Heart left ventricle (tissue), 16 donors: ENCODE data around the gene FAM156B. TPM values are rescaled to one million over a fixed set of nuclear protein-coding genes. Genes with fewer than 3 reads are reported as not detected.
"Not testable (repeated sequence)": the region's sequence is repeated elsewhere in the genome, so short reads cannot be mapped to it uniquely, and the experiment has no call there.

Source experiments
- ATAC-seq, 4 donors: fragments of 200-7000 bp; cut with Tn5 transposase; one replicate each; pipeline ENCODE4 v1.9.1; 2020 to 2022; ENCODE audit warnings: moderate library complexity in 4 of 4, mild to moderate bottlenecking in 3 of 4, moderate number of reproducible peaks in 1 of 4
- DNase-seq, 5 donors: peaks; one replicate each; pipeline ENCODE4 v3.0.0-alpha.2; 2020
- H3K27ac ChIP-seq, 12 donors: fragments of 200-600 bp; sonication (generic) in 4 of 12; one replicate each; pipeline versions ENCODE4 v1.5.0 to v1.8.0; 2016 to 2022; ENCODE audit warnings: mild to moderate bottlenecking in 2 of 12
- H3K27me3 ChIP-seq, 9 donors: fragments of 200-600 bp; sonication (generic) in 2 of 9; one replicate each; pipeline versions ENCODE4 v1.5.1 to v1.8.0; 2016 to 2022; ENCODE audit warnings: mild to moderate bottlenecking in 3 of 9
- H3K36me3 ChIP-seq, 9 donors: fragments of 200-600 bp; sonication (generic) in 2 of 9; one replicate each; pipeline versions ENCODE4 v1.5.0 to v1.8.0; 2018 to 2022; ENCODE audit warnings: mild to moderate bottlenecking in 2 of 9
- H3K4me1 ChIP-seq, 12 donors: fragments of 200-600 bp; sonication (generic) in 4 of 12; one replicate each; pipeline versions ENCODE4 v1.5.0 to v1.8.0; 2016 to 2022; ENCODE audit warnings: mild to moderate bottlenecking in 3 of 12
- H3K4me3 ChIP-seq, 12 donors: fragments of 200-600 bp; sonication (generic) in 4 of 12; one replicate each; pipeline versions ENCODE4 v1.5.0 to v1.8.0; 2017 to 2022; ENCODE audit warnings: mild to moderate bottlenecking in 9 of 12, moderate library complexity in 4 of 12
- H3K9me3 ChIP-seq, 12 donors: fragments of 200-600 bp; sonication (generic) in 4 of 12; one replicate each; pipeline versions ENCODE4 v1.5.0 to v1.8.0; 2016 to 2022; ENCODE audit warnings: mild to moderate bottlenecking in 1 of 12
- CTCF ChIP-seq, 12 donors: fragments of 200-600 bp; sonication (generic) in 4 of 12; IDR thresholded peaks; one replicate each; pipeline versions ENCODE4 v1.5.0 to v1.8.0; 2018 to 2022; ENCODE audit warnings: antibody characterized with exemption in 12 of 12, mild to moderate bottlenecking in 5 of 12
- POLR2A ChIP-seq, 2 donors: fragments of 450-650 bp; IDR thresholded peaks; one replicate each; pipeline ENCODE4 v1.6.1; 2017; ENCODE audit warnings: antibody characterized with exemption in 2 of 2, mild to moderate bottlenecking in 2 of 2, moderate library complexity in 2 of 2
- WGBS, 4 donors: extraction: QIAGEN DNeasy Blood & Tissue Kit in 2 of 4; methylation state at CpG; one replicate each; pipeline versions ENCODE4 v1.1.5 to v1.1.7; 2013 to 2018; 5-methylcytosine and 5-hydroxymethylcytosine counted together
- intact Hi-C, 10 donors: fragments of 100-400 bp; cut with DNase I; formaldehyde crosslinking; loops; one replicate each; pipeline versions ENCODE4 v1.11.1 to v1.14.2; 2022
- polyA plus RNA-seq, 2 donors: library from polyadenylated mRNA; stranded (reverse); fragments of 200-250 nt; gene quantifications; one replicate each; pipeline ENCODE4 v1.2.3, GENCODE V29; 2013
- total RNA-seq, 9 donors: library from RNA; depleted of rRNA in 2 of 9; stranded (reverse); fragments of >200 nt in 2 of 9; fragmentation: NEBNext Ultra II Directional in 3 of 9; extraction: Animal tissue kit (Norgen Biotek cat#: 25700) in 3 of 9; gene quantifications; one replicate each; pipeline versions ENCODE4 v1.1.0 to v1.2.4, GENCODE V29; 2016 to 2023
- donor health status: ischemic (EF 13 %, LVEDD 7.1; RV severe dilation, severe dysfunction).
- donor health status: healthy with polysubstance abuse.
- donor health status: DM: no; HTN: yes; CAD: no.
- donor health status: DM: no; HTN: no; CAD: no.
- donor health status: ischemic (EF 25% LVEDD 6.9; RV normal size, moderate dysfunction).
- donor health status: ischemic (EF 25% LVEDD 5.7; RV mildly dilated, moderate dysfunction).
- donor health status: healthy.
- donor health status: DM: yes; HTN: yes; CAD: no.
- donor health status: ischemic (EF 35%, LVEDD 5.7; RV mildly dilated, moderate dysfunction).
- donor health status: nonischemic (EF 11% LVEDD 7.7; RV severe dilation, severe dysfunction).
- donor health status: DM: yes; HTN: yes; CAD: no.
- donor health status: PGD.
- donor health status: ischemic (EF 29% LVEDD 5.4; RV normal size, mild dysfunction).
- donor health status: nonischemic (EF 23%, LVEDD 6.1; RV moderate dilation, normal function).

FAM156B gene
- total and polyA plus RNA-seq, 11 donors: 4.4 to 11.9 (median 7.5) TPM

GRCh38 chrX:52867610-52868348, 29.4 kb upstream of the FAM156B start, which contains the start of gene XAGE3:
XAGE3 (minus strand) TSS chrX:52868083; CDS start chrX:52867133, 950 bp downstream.
- Histone ChIP-seq H3K9me3 (no peaks in the 10 kb centered on the region), H3K4me1 (no peaks in the 10 kb centered on the region), H3K36me3 (no peaks in the 10 kb centered on the region), H3K27ac (no peak within 1 kb of the TSS), H3K4me3 (no peak within 1 kb of the TSS), H3K27me3 (peaks cover 0 to 49% (median 0%) of the 10 kb centered on the region in 9 donors)
- TF ChIP-seq POLR2A (IDR thresholded peaks at IDR 0.05) (no peak), CTCF (IDR thresholded peaks at IDR 0.05) (no peak)
- 75 to 90% (median 86%) methylated on average over 23 to 35 of the region's 35 CpGs for WGBS, 4 donors
- ATAC-seq: no peak
- intact Hi-C loops: no loop called here
- no peak for DNase-seq

DNA sequence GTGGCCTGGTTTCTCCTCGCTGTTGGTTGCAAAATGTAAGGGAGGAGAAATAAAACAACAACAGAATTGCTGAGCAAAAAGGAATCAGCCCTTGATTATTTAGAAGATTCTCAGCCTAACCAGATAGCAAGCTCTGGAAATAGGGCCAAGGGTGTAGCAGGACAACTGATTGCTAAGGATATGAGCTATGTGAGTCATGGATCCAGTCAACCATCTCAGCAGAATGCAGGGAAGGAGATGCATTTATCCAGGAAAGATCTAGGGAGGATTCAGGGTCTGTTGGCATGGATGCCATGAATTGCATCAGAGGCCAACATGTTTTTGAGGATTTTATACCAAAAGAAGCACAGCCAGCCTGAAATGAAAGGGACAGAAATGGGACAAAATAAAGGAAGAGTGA, 27.1 kb upstream of the FAM156B start:
- Histone ChIP-seq H3K4me3 (no peak overlapping the region), H3K9me3 (no peaks in the 10 kb centered on the region), H3K27me3 (peaks cover 0 to 48% (median 0%) of the 10 kb centered on the region in 9 donors), H3K36me3 (no peaks in the 10 kb centered on the region), H3K27ac (no peak overlapping the region), H3K4me1 (no peaks in the 10 kb centered on the region)
- no peak for DNase-seq
- TF ChIP-seq POLR2A (IDR thresholded peaks at IDR 0.05) (no peak), CTCF (IDR thresholded peaks at IDR 0.05) (no peak)
- intact Hi-C loops: no loop called here
- 43 to 70% (median 52%) methylated on average over 1 of the region's 1 CpG for whole genome bisulfite sequencing, 4 donors
- ATAC-seq: no peak

GRCh38 chrX:52873825-52874224, 23.3 kb upstream of the FAM156B start:
- H3K9me3 ChIP-seq, H3K36me3 ChIP-seq, H3K4me3 ChIP-seq, DNase-seq, intact Hi-C loops, H3K27ac ChIP-seq, ATAC-seq, H3K4me1 ChIP-seq: not testable (repeated sequence)
- H3K27me3 ChIP-seq: peaks cover 0 to 48% (median 0%) of the 10 kb centered on the region in 9 donors

DNA sequence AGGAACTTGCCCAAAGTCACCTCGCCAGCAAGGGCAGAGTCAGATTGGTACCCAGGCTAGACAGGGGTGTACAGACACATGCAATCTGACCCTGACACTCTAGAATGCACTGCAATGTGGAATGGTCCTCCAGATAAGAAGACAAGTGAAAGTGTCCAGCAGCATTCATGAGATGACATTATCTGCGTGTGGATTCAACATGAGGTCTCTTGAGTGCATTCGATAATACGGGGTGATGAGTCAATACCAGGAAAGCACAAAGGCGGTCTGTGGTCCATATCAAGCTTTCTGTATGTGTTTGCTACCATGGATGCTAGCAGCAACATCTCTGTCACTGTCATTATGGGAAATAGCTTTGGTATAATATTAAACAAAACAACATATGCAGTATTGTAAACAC, 22.5 kb upstream of the FAM156B start:
- DNase-seq (no peak), ATAC-seq (no peak)
- TF ChIP-seq CTCF (IDR thresholded peaks at IDR 0.05): no peak
- Histone ChIP-seq H3K36me3 (no peaks in the 10 kb centered on the region), H3K4me3 (no peak overlapping the region), H3K4me1 (no peaks in the 10 kb centered on the region), H3K27ac (no peak overlapping the region), H3K9me3 (no peaks in the 10 kb centered on the region), H3K27me3 (peaks cover 0 to 50% (median 0%) of the 10 kb centered on the region in 9 donors)
- intact Hi-C loops: no loop called here
- WGBS, 4 donors: 32 to 56% (median 39%) methylated on average over 5 of the region's 5 CpGs

DNA sequence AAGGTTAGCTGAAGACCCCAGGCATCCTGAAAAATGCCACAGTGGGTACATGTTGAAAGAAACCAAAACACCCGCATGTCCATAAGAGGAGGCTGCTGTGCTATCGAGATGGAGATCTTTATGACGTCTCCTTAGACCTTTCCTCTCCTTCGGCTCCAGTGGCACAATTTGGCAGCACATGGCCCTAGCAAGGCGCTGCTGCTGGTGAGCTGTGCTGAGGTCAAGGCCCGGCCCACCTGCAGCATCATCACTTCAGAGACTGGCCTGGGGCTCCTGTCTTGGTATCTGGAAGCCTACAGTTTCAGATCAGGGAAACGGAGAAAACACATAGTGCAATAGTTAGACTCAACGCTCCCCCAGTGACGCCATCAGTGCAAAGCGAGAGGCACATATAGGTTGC, 21.7 kb upstream of the FAM156B start:
- H3K4me3 ChIP-seq, H3K36me3 ChIP-seq, DNase-seq, H3K27ac ChIP-seq, H3K9me3 ChIP-seq, ATAC-seq, intact Hi-C loops, H3K4me1 ChIP-seq: not testable (repeated sequence)
- peaks cover 0 to 46% (median 0%) of the 10 kb centered on the region in 9 donors for H3K27me3 ChIP-seq
- WGBS, 4 donors: 71 to 92% (median 80%) methylated on average over 9 to 10 of the region's 10 CpGs

DNA sequence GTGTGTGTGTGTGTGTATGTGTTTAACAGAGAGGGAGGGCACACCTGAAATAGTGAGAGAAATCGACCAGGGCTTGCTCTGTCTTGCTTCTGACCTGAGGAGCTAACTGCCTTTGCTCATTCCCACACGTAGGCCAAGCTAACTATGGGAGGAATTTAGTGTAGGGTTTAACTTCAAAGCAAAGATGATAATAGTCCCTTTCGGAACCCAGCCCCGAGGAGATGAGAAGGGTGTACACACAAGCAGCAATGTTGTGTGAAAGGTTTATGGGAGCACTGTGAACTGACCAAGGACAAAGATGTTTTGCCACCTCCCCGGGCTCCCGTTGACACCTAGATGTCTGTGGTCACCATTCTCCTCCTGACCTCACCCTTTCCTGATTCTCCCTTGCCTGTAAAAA, 20.7 kb upstream of the FAM156B start:
- H3K27ac ChIP-seq, ATAC-seq: not testable (repeated sequence)

DNA sequence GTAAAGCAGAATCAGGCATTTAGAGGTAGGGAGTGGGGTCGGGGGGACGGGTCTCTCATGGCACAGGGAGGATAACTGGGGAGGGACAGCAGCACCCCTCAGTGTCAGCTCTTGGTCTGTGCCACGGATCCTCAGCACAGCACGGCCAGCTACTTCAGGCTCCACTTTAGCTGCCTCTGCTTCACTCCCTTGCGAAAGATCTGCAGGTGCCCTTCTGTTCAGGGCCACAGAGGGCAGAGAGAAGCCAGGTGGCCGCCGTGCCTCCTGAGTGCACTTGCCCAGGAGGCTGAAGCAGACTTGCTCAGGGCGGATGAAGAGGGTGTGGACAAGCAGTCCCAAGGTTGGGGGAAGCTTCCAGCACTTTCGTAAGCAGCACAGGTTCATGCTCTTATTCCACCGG, 9.7 kb upstream of the FAM156B start:
- intact Hi-C loops, H3K36me3 ChIP-seq, H3K9me3 ChIP-seq, H3K4me3 ChIP-seq, H3K27me3 ChIP-seq, H3K27ac ChIP-seq, H3K4me1 ChIP-seq, DNase-seq: not testable (repeated sequence)
- peak in 1 of 4 donors; percentile 30 for ATAC-seq
- no CpG with 5 or more reads among the region's 10 CpGs for WGBS, 4 donors

More for the DNA sequence above, 20.7 kb upstream of the FAM156B start:
- H3K9me3 ChIP-seq, H3K36me3 ChIP-seq, intact Hi-C loops, H3K4me1 ChIP-seq, H3K4me3 ChIP-seq, DNase-seq: not testable (repeated sequence)
- WGBS, 4 donors: 54 to 63% (median 57%) methylated on average over 6 of the region's 6 CpGs
- peaks cover 0 to 40% (median 0%) of the 10 kb centered on the region in 9 donors for H3K27me3 ChIP-seq

GRCh38 chrX:52888090-52888489, 9.0 kb upstream of the FAM156B start:
- WGBS, 4 donors: no CpG with 5 or more reads among the region's 9 CpGs

More at GRCh38 chrX:52888090-52888489, 9.0 kb upstream of the FAM156B start:
- H3K36me3 ChIP-seq, H3K4me3 ChIP-seq, H3K27me3 ChIP-seq, H3K9me3 ChIP-seq, intact Hi-C loops, H3K4me1 ChIP-seq, H3K27ac ChIP-seq, DNase-seq: not testable (repeated sequence)
- peak in 3 of 4 donors; percentile 57 to 71 (median 61) for ATAC-seq
